GM12864 (cell line): ENCODE measurements around the gene FARP1.

Experiments used
- DNase-seq: peaks from one replicate; pipeline ENCODE4 v3.0.0-alpha.2; 2011; ENCODE audit warnings: low read depth
- H3K4me3 ChIP-seq: 2 replicates; pipeline ENCODE4 v1.5.1; 2011; ENCODE audit warnings: mild to moderate bottlenecking, low read depth, low read length, control low read depth
- CTCF ChIP-seq: IDR thresholded peaks from 2 replicates; pipeline ENCODE4 v1.5.1; 2011; ENCODE audit warnings: low read depth, mild to moderate bottlenecking, moderate library complexity, low read length, control low read depth, inconsistent platforms; ENCODE audit errors: missing control alignments

The FARP1 gene

DNA sequence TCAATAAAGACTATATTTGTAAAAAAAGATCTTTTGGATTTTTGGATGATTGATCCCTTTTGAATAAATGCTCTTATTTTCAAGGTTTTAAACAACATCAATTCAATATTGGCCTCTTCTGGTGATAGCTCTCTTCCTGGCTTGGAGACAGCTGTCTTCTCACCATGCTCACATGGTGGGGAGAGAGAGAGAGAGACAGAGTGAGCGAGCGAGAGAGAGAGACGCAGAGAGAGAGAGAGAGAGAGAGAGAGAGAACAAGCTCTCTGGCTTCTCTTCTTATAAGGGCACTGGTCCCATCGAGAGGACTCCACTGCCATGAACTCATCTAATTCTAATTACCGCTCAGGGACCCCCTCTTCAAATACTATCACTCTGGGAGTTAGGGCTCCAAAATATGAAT, 32.1 kb upstream of the FARP1 start:
- no peak for DNase-seq
- H3K4me3 ChIP-seq: no peak overlapping the region
- TF ChIP-seq CTCF: no peak

- TF ChIP-seq CTCF: no peak
- no peak overlapping the region for H3K4me3 ChIP-seq
Measured at GRCh38 chr13:98111168-98112098, 31.5 kb upstream of the FARP1 start.

DNA sequence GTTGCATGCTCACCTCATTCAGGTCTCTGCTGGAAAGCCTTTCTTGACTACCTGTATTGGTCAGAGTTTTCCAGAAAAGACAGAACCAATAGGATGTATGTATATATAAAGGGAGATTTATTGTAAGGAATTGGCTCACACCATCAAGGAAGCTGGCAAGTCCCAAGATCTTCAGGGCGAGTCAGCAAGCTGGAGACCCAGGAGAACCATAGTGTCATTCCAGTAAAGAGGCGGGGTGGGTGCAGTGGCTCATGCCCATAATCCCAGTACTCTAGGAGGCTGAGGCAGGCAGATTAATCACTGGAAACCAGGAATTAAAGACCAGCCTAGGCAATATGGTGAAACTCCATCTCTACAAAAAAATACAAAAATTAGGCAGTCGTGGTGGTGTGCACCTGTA, 30.4 kb upstream of the FARP1 start:
- no peak for DNase-seq
- no peak overlapping the region for H3K4me3 ChIP-seq
- TF ChIP-seq CTCF: no peak

More at GRCh38 chr13:98111168-98112098, 31.5 kb upstream of the FARP1 start:
- DNase-seq: no peak

DNA sequence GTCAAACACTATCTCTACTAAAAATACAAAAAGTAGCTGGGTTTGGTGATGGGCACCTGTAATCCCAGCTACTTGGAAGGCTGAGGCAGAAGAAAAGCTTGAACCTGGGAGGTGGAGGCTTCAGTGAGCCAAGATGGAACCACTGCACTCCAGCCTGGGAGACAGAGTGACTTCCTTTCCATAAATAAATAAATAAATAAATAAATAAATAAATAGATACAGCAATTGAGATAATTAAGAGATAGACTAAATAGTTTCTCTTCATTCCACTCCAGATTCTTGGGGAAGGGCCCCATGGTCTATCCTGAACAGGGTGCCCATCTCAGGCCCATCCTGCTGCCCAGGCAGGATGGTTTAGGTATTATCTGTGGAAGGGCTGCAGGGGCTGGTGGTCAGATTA, 24.0 kb upstream of the FARP1 start:
- no peak for DNase-seq
- no peak for TF ChIP-seq CTCF
- H3K4me3 ChIP-seq: no peak overlapping the region

- no peak for TF ChIP-seq CTCF
- no peak overlapping the region for H3K4me3 ChIP-seq
- DNase-seq: no peak
Measured at GRCh38 chr13:98123176-98123575, 19.7 kb upstream of the FARP1 start.

- H3K4me3 ChIP-seq: no peak overlapping the region
- no peak for DNase-seq
- TF ChIP-seq CTCF: no peak
Measured at GRCh38 chr13:98129059-98129746, 13.7 kb upstream of the FARP1 start.

- no peak for TF ChIP-seq CTCF
- no peak overlapping the region for H3K4me3 ChIP-seq
- DNase-seq: peak; percentile 10
Measured at GRCh38 chr13:98133946-98134345, 8.9 kb upstream of the FARP1 start.
